Measurements from ENCODE around the gene PIK3C2G. TPM values are rescaled to one million over a fixed set of nuclear protein-coding genes. Genes with fewer than 3 reads are reported as not detected.

PIK3C2G gene
- total and polyA plus RNA-seq, 2 of the 4 experiments (the other 2 are of a cell fraction), result not detected

DNA sequence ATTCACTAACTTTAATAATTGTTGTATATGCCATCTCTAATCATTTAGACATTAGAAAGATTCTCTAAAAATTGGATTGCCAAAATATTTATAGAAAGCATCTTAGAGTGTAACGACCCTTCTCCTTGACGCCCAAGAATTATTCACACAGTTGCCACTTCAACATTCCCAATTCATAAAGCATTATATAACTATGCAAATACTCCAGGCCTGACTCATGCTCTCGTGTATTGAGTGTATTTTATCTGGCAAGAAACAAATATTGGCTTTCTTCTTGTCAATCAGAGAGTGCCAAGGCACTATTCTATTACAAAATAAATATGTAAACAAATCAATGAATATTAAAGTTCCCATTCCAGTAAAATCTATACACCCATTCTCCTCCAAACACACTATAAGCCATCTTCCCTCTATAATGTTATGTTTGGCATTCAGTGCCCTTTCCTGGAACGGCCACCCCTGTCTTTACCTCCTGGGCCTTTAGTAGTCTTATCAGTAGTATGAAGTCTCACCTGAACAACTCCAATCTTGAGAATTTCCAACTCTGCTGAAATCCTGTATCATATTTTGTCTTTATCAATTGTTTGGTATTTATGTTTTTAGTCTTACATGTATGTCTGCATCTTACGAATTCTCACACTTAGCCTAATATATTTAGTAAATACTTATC lies 182.6 kb downstream of the PIK3C2G start:
- POLR2A ChIA-PET (ENCODE audit: unreplicated experiment), result no interaction called here

More for the DNA sequence above, 182.6 kb downstream of the PIK3C2G start:
- Histone ChIP-seq H2AFZ (replicated peaks; ENCODE audit: low read length, poor library complexity) (no peak overlapping the region), H3K79me1 (ENCODE audit: low read depth in 1 of 2, low read length in 2 of 2) (no peaks in the 10 kb centered on the region), H3K4me3 (ENCODE audit: insufficient read depth, low read depth, low read length) (no peak overlapping the region), H3K27me3 (ENCODE audit: control insufficient read depth, insufficient read depth, low read length) (no peaks in the 10 kb centered on the region), H3K23ac (ENCODE audit: low read depth, low read length) (no peak overlapping the region), H3K9ac (ENCODE audit: low read depth, low read length) (no peak overlapping the region), H3K4ac (ENCODE audit: low read depth, low read length) (no peak overlapping the region), H3K56ac (ENCODE audit: extremely low read depth, insufficient read depth, low read length) (no peak overlapping the region), H3K27ac (ENCODE audit: insufficient read depth, low read length) (no peak overlapping the region), H3K4me2 (ENCODE audit: low read depth, low read length) (no peak overlapping the region), H3K9me1 (ENCODE audit: insufficient read depth, low read length) (no peaks in the 10 kb centered on the region), H4K8ac (ENCODE audit: low read depth in 2 of 2, low read length in 2 of 2) (no peak overlapping the region; a peak in 1 of 4 replicates), H3K9me3 (ENCODE audit: control insufficient read depth, insufficient read depth, low read length) (no peaks in the 10 kb centered on the region), H2BK5ac (ENCODE audit: low read depth, low read length, poor library complexity, severe bottlenecking) (no peak overlapping the region), H2BK20ac (ENCODE audit: low read depth, low read length) (no peak overlapping the region), H2AK9ac (replicated peaks; ENCODE audit: low read depth, low read length, poor library complexity) (no peak overlapping the region), H3K18ac (ENCODE audit: low read depth, low read length) (no peak overlapping the region), H3K36me3 (ENCODE audit: control insufficient read depth, insufficient read depth, low read length) (no peaks in the 10 kb centered on the region), H3K14ac (replicated peaks; ENCODE audit: low read depth, low read length) (no peak overlapping the region), H3K4me1 (ENCODE audit: control insufficient read depth, insufficient read depth, low read length) (no peaks in the 10 kb centered on the region), H2BK120ac (ENCODE audit: low read depth, low read length) (no peak overlapping the region), H4K5ac (ENCODE audit: low read depth, low read length) (no peak overlapping the region), H2AK5ac (ENCODE audit: low read depth, low read length) (no peak overlapping the region), H4K20me1 (ENCODE audit: insufficient read depth, low read length) (no peaks in the 10 kb centered on the region), H2BK15ac (ENCODE audit: low read depth, low read length) (no peak overlapping the region), H4K91ac (ENCODE audit: insufficient read depth, low read depth, low read length) (no peak overlapping the region)
- DNase-seq (peak; percentile 26), ATAC-seq (ENCODE audit: low read depth) (no peak)
- no TSS peak for BruUV-seq (replicated peaks)
- dilution Hi-C loops (cut with HindIII; ENCODE audit: low sequenced_read_pairs, unreplicated experiment) (no loop called here), in situ Hi-C loops (cut with MboI; ENCODE audit: low sequenced_read_pairs) (loop anchor here (25.0 kb wide), 1 partner anchor 843 kb away; no protein-coding TSS in a partner anchor), intact Hi-C loops (cut with micrococcal nuclease) (no loop called here)
- no peak for TF ChIP-seq NFE2L2 (IDR thresholded peaks at IDR 0.05; ENCODE audit: low read depth, low read length)
- TF ChIP-seq POLR2A (IDR thresholded peaks at IDR 0.05; ENCODE audit: low read depth, low read length), result no peak
- no peak for TF ChIP-seq SMC3 (IDR thresholded peaks at IDR 0.05; ENCODE audit: low read depth, low read length)
- TF ChIP-seq MAFK (IDR thresholded peaks at IDR 0.05; ENCODE audit: low read depth, low read length), result no peak
- TF ChIP-seq, protein P1, sequence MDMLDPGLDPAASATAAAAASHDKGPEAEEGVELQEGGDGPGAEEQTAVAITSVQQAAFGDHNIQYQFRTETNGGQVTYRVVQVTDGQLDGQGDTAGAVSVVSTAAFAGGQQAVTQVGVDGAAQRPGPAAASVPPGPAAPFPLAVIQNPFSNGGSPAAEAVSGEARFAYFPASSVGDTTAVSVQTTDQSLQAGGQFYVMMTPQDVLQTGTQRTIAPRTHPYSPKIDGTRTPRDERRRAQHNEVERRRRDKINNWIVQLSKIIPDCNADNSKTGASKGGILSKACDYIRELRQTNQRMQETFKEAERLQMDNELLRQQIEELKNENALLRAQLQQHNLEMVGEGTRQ (IDR thresholded peaks at IDR 0.05; ENCODE audit: low read depth, low read length), result no peak
- no peak for TF ChIP-seq RAD21 (IDR thresholded peaks at IDR 0.05; ENCODE audit: low read length)
- TF ChIP-seq CEBPB (IDR thresholded peaks at IDR 0.05; ENCODE audit: low read depth, low read length), result no peak
- TF ChIP-seq BHLHE40 (IDR thresholded peaks at IDR 0.05; ENCODE audit: low read depth, low read length), result no peak
- TF ChIP-seq, protein P2, sequence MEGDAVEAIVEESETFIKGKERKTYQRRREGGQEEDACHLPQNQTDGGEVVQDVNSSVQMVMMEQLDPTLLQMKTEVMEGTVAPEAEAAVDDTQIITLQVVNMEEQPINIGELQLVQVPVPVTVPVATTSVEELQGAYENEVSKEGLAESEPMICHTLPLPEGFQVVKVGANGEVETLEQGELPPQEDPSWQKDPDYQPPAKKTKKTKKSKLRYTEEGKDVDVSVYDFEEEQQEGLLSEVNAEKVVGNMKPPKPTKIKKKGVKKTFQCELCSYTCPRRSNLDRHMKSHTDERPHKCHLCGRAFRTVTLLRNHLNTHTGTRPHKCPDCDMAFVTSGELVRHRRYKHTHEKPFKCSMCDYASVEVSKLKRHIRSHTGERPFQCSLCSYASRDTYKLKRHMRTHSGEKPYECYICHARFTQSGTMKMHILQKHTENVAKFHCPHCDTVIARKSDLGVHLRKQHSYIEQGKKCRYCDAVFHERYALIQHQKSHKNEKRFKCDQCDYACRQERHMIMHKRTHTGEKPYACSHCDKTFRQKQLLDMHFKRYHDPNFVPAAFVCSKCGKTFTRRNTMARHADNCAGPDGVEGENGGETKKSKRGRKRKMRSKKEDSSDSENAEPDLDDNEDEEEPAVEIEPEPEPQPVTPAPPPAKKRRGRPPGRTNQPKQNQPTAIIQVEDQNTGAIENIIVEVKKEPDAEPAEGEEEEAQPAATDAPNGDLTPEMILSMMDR (conservative IDR thresholded peaks at IDR 0.05; ENCODE audit: low read depth, low read length), result no peak
- TF ChIP-seq RFX5 (IDR thresholded peaks at IDR 0.05; ENCODE audit: low read depth, low read length), result no peak
- TF ChIP-seq MAZ (IDR thresholded peaks at IDR 0.05; ENCODE audit: borderline replicate concordance, low read depth, low read length), result no peak
- no CpG with 5 or more reads among the region's 5 CpGs for WGBS, 2 experiments (ENCODE audit: extremely low coverage in 2 of 2, insufficient read length in 1 of 2)
- CTCF ChIA-PET, result no interaction called here

Data from IMR-90 (cell line).